Measurements from ENCODE around the gene DAPK2.

Gene DAPK2

DNA sequence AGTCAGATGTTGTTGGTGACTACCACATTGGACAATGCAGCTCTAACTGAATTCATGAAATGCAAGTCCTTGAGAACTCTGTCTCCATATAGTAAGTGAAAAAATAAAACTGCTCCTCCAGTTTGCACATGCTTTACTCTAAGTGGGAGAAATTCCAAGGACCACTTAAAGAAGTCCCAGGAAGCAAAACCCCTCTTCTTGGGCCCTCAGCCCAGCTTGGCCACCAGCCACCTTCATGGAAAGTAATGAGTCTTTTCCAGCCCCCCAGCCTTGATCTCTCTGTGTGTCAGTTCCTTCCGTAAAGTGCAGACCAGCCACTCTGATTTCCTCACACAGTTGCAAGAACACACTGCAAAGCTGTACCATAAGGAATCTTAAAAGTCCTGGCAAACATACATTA is 34.5 kb downstream of the DAPK2 start:
- H2AK5ac ChIP-seq (ENCODE audit: low read length, severe bottlenecking): peak overlapping the region; percentile 60
- H3K27ac ChIP-seq (ENCODE audit: low read length, poor library complexity, severe bottlenecking): no peak overlapping the region
- H3K9me3 ChIP-seq (ENCODE audit: control insufficient read depth, low read length): no peaks in the 10 kb centered on the region
- H2BK5ac ChIP-seq (ENCODE audit: low read depth, low read length, poor library complexity, severe bottlenecking): no peak overlapping the region
- no peak overlapping the region for H3K23ac ChIP-seq (ENCODE audit: low read length in 2 of 2)
- H3K4ac ChIP-seq (ENCODE audit: low read depth in 1 of 2, low read length in 2 of 2): no peak overlapping the region
- no peak overlapping the region for H3K18ac ChIP-seq (ENCODE audit: low read depth in 1 of 2, low read length in 2 of 2)
- H3K79me1 ChIP-seq (replicated peaks; ENCODE audit: low read length, poor library complexity, severe bottlenecking): no peaks in the 10 kb centered on the region
- no peak for DNase-seq
- 68% methylated on average over 1 of the region's 1 CpG for WGBS
- no peak overlapping the region for H4K91ac ChIP-seq (ENCODE audit: low read length)
- H3K9ac ChIP-seq (ENCODE audit: low read length): no peak overlapping the region
- no peak overlapping the region for H2BK15ac ChIP-seq (ENCODE audit: low read depth, poor library complexity, severe bottlenecking)
- H3K14ac ChIP-seq (ENCODE audit: low read length in 2 of 2): no peak overlapping the region
- H2BK12ac ChIP-seq (ENCODE audit: low read length in 2 of 2): no peak overlapping the region
- no peak overlapping the region for H3K4me2 ChIP-seq (ENCODE audit: low read length, poor library complexity, severe bottlenecking)
- peaks cover 0 to 12% of the 10 kb centered on the region in 2 experiments for H3K27me3 ChIP-seq (ENCODE audit: control insufficient read depth in 1 of 2, insufficient read depth in 1 of 2, low read length in 2 of 2)
- no peak overlapping the region for H3K4me3 ChIP-seq (ENCODE audit: insufficient read depth in 1 of 2, low read depth in 1 of 2, low read length in 2 of 2)
- H2AFZ ChIP-seq (ENCODE audit: low read depth, low read length): no peak overlapping the region
- no peak overlapping the region for H2BK120ac ChIP-seq (ENCODE audit: low read depth, low read length)
- no peaks in the 10 kb centered on the region for H3K36me3 ChIP-seq (ENCODE audit: control insufficient read depth in 1 of 2, insufficient read depth in 2 of 2, low read depth in 1 of 2, low read length in 2 of 2)
- peaks cover 15% of the 10 kb centered on the region for H3K4me1 ChIP-seq (ENCODE audit: control insufficient read depth, insufficient read depth, low read depth, low read length)
- H4K8ac ChIP-seq (ENCODE audit: low read length): no peak overlapping the region

DNA sequence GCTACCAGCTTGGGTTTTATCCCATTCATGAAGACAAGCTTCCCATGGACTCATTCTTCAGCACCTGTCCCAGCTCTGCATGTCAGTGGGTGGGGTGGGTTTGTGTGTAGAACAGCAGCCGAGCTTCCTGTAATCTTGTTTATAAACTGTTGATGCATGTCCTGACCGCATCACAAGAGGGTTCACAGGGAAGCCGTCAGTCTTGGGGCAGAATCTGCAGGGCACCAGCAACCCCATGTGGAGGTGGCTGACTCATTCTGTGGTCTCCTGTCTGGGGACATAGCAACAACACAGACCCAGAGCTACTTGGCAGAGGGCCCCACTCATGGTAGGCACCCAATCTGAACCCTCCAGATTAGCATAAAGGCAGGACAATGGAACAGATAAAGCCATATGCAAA is 35.6 kb downstream of the DAPK2 start:
- H2BK15ac ChIP-seq (ENCODE audit: low read depth, poor library complexity, severe bottlenecking): no peak overlapping the region
- no peak overlapping the region for H4K8ac ChIP-seq (ENCODE audit: low read length)
- no peak overlapping the region for H3K18ac ChIP-seq (ENCODE audit: low read depth in 1 of 2, low read length in 2 of 2)
- no peak overlapping the region for H3K27ac ChIP-seq (ENCODE audit: low read length, poor library complexity, severe bottlenecking)
- WGBS: 20% methylated on average over 3 of the region's 3 CpGs
- no peak overlapping the region for H2BK120ac ChIP-seq (ENCODE audit: low read depth, low read length)
- H3K79me1 ChIP-seq (replicated peaks; ENCODE audit: low read length, poor library complexity, severe bottlenecking): no peaks in the 10 kb centered on the region
- H3K9ac ChIP-seq (ENCODE audit: low read length): no peak overlapping the region
- no peak overlapping the region for H3K4me2 ChIP-seq (ENCODE audit: low read length, poor library complexity, severe bottlenecking)
- peaks cover 0 to 17% of the 10 kb centered on the region in 2 experiments for H3K27me3 ChIP-seq (ENCODE audit: control insufficient read depth in 1 of 2, insufficient read depth in 1 of 2, low read length in 2 of 2)
- H3K23ac ChIP-seq (ENCODE audit: low read length in 2 of 2): no peak overlapping the region
- DNase-seq: peak; percentile 90
- H2BK5ac ChIP-seq (ENCODE audit: low read depth, low read length, poor library complexity, severe bottlenecking): no peak overlapping the region
- H3K4me3 ChIP-seq (ENCODE audit: insufficient read depth in 1 of 2, low read depth in 1 of 2, low read length in 2 of 2): no peak overlapping the region
- peaks cover 15% of the 10 kb centered on the region for H3K4me1 ChIP-seq (ENCODE audit: control insufficient read depth, insufficient read depth, low read depth, low read length)
- H3K36me3 ChIP-seq (ENCODE audit: control insufficient read depth in 1 of 2, insufficient read depth in 2 of 2, low read depth in 1 of 2, low read length in 2 of 2): no peaks in the 10 kb centered on the region
- H3K14ac ChIP-seq (ENCODE audit: low read length in 2 of 2): peak overlapping the region in 1 of 2 experiments; percentile 14
- no peak overlapping the region for H3K4ac ChIP-seq (ENCODE audit: low read depth in 1 of 2, low read length in 2 of 2)
- H2AK5ac ChIP-seq (ENCODE audit: low read length, severe bottlenecking): no peak overlapping the region
- no peaks in the 10 kb centered on the region for H3K9me3 ChIP-seq (ENCODE audit: control insufficient read depth, low read length)
- no peak overlapping the region for H2AFZ ChIP-seq (ENCODE audit: low read depth, low read length)
- H2BK12ac ChIP-seq (ENCODE audit: low read length in 2 of 2): no peak overlapping the region
- H4K91ac ChIP-seq (ENCODE audit: low read length): no peak overlapping the region

DNA sequence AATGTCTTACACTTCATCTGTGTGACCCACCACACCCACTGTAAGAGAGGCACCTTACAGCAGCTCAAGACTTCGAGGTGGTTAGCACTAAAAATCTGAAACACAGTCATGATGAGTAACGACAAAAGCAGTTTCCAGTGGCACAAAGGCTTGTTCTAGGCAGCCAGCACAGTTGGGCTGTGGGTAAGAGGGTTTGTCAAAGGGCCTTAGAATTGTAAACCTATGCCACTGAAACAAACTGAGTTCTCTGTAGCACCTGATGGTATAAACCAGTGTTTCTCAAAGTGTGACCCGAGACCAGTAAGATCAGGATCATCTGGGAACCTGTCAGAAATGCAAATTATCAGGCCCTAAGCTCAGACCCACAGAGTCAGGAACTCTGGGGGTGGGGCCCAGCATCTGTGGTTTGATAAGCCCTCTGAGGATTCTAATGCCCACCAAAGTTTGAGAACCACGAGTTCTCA is 36.5 kb downstream of the DAPK2 start:
- Histone ChIP-seq H2BK12ac (ENCODE audit: low read length in 2 of 2) (no peak overlapping the region), H3K27ac (ENCODE audit: low read length, poor library complexity, severe bottlenecking) (no peak overlapping the region), H2BK5ac (ENCODE audit: low read depth, low read length, poor library complexity, severe bottlenecking) (no peak overlapping the region), H3K79me1 (replicated peaks; ENCODE audit: low read length, poor library complexity, severe bottlenecking) (no peaks in the 10 kb centered on the region), H2BK15ac (ENCODE audit: low read depth, poor library complexity, severe bottlenecking) (no peak overlapping the region), H3K27me3 (ENCODE audit: control insufficient read depth in 1 of 2, insufficient read depth in 1 of 2, low read length in 2 of 2) (peaks cover 0 to 24% of the 10 kb centered on the region in 2 experiments), H3K18ac (ENCODE audit: low read depth in 1 of 2, low read length in 2 of 2) (no peak overlapping the region), H3K14ac (ENCODE audit: low read length in 2 of 2) (no peak overlapping the region), H3K9me3 (ENCODE audit: control insufficient read depth, low read length) (no peaks in the 10 kb centered on the region), H3K4me3 (ENCODE audit: insufficient read depth in 1 of 2, low read depth in 1 of 2, low read length in 2 of 2) (no peak overlapping the region), H3K9ac (ENCODE audit: low read length) (no peak overlapping the region), H3K23ac (ENCODE audit: low read length in 2 of 2) (no peak overlapping the region), H4K8ac (ENCODE audit: low read length) (no peak overlapping the region), H2AFZ (ENCODE audit: low read depth, low read length) (no peak overlapping the region), H3K4me1 (ENCODE audit: control insufficient read depth, insufficient read depth, low read depth, low read length) (peaks cover 15% of the 10 kb centered on the region), H3K4me2 (ENCODE audit: low read length, poor library complexity, severe bottlenecking) (no peak overlapping the region), H2AK5ac (ENCODE audit: low read length, severe bottlenecking) (no peak overlapping the region), H4K91ac (ENCODE audit: low read length) (no peak overlapping the region), H2BK120ac (ENCODE audit: low read depth, low read length) (no peak overlapping the region), H3K36me3 (ENCODE audit: control insufficient read depth in 1 of 2, insufficient read depth in 2 of 2, low read depth in 1 of 2, low read length in 2 of 2) (no peaks in the 10 kb centered on the region), H3K4ac (ENCODE audit: low read depth in 1 of 2, low read length in 2 of 2) (no peak overlapping the region)
- 85% methylated on average over 4 of the region's 4 CpGs for WGBS
- DNase-seq: no peak

DNA sequence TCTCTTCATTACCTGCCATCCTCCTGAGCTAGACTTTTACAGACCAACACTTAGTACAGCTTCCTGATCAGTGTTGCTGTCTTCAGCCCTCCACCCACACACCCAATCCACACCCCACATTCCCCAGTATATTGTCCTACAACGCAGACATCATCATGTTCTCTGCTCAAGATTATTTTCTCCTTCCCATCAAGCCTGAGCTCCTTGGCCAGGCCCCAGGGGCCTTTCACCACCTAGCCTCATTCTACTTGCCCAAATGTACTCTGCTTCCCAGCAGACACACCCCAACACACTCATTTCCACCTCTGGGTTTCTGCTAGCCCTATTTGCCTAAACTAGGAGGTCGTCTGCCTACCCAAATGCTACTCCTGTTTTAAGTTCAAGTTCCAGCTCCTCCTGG is 37.0 kb downstream of the DAPK2 start:
- no peak overlapping the region for H2BK5ac ChIP-seq (ENCODE audit: low read depth, low read length, poor library complexity, severe bottlenecking)
- no peaks in the 10 kb centered on the region for H3K36me3 ChIP-seq (ENCODE audit: control insufficient read depth in 1 of 2, insufficient read depth in 2 of 2, low read depth in 1 of 2, low read length in 2 of 2)
- H2AK5ac ChIP-seq (ENCODE audit: low read length, severe bottlenecking): no peak overlapping the region
- no peak overlapping the region for H3K9ac ChIP-seq (ENCODE audit: low read length)
- WGBS: 45% methylated on average over 2 of the region's 2 CpGs
- no peak overlapping the region for H2BK15ac ChIP-seq (ENCODE audit: low read depth, poor library complexity, severe bottlenecking)
- no peak overlapping the region for H3K18ac ChIP-seq (ENCODE audit: low read depth in 1 of 2, low read length in 2 of 2)
- peaks cover 0 to 30% of the 10 kb centered on the region in 2 experiments for H3K27me3 ChIP-seq (ENCODE audit: control insufficient read depth in 1 of 2, insufficient read depth in 1 of 2, low read length in 2 of 2)
- H3K4ac ChIP-seq (ENCODE audit: low read depth in 1 of 2, low read length in 2 of 2): no peak overlapping the region
- H3K23ac ChIP-seq (ENCODE audit: low read length in 2 of 2): no peak overlapping the region
- no peak overlapping the region for H3K14ac ChIP-seq (ENCODE audit: low read length in 2 of 2)
- H4K8ac ChIP-seq (ENCODE audit: low read length): no peak overlapping the region
- H2BK120ac ChIP-seq (ENCODE audit: low read depth, low read length): no peak overlapping the region
- H3K9me3 ChIP-seq (ENCODE audit: control insufficient read depth, low read length): no peaks in the 10 kb centered on the region
- H2AFZ ChIP-seq (ENCODE audit: low read depth, low read length): no peak overlapping the region
- H2BK12ac ChIP-seq (ENCODE audit: low read length in 2 of 2): no peak overlapping the region
- no peak overlapping the region for H3K27ac ChIP-seq (ENCODE audit: low read length, poor library complexity, severe bottlenecking)
- H3K79me1 ChIP-seq (replicated peaks; ENCODE audit: low read length, poor library complexity, severe bottlenecking): no peaks in the 10 kb centered on the region
- H3K4me1 ChIP-seq (ENCODE audit: control insufficient read depth, insufficient read depth, low read depth, low read length): peaks cover 15% of the 10 kb centered on the region
- H3K4me3 ChIP-seq (ENCODE audit: insufficient read depth in 1 of 2, low read depth in 1 of 2, low read length in 2 of 2): no peak overlapping the region
- H3K4me2 ChIP-seq (ENCODE audit: low read length, poor library complexity, severe bottlenecking): no peak overlapping the region
- DNase-seq: no peak
- H4K91ac ChIP-seq (ENCODE audit: low read length): no peak overlapping the region
